Measurements from ENCODE around the gene LMNTD2.

Gene LMNTD2

DNA sequence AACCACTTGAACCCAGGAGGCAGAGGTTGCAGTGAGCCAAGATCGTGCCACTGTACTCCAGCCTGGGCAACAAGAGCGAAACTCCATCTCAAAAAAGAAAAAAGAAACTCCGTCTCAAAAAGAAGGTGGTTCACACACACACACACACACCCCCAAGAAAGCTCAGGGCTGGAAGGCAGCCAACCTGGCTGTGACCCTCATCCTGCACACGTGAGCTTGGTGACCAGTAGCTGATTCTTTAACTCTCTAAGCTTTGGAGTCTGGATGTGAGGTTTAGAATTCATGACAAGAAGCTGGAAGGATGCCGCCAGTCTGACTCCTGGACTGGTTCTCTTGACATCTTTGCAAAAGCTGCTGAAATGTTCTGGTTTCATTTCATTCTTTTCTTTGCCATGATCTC, 51.6 kb downstream of the LMNTD2 start:
- no peak for DNase-seq (ENCODE audit: low spot score)

DNA sequence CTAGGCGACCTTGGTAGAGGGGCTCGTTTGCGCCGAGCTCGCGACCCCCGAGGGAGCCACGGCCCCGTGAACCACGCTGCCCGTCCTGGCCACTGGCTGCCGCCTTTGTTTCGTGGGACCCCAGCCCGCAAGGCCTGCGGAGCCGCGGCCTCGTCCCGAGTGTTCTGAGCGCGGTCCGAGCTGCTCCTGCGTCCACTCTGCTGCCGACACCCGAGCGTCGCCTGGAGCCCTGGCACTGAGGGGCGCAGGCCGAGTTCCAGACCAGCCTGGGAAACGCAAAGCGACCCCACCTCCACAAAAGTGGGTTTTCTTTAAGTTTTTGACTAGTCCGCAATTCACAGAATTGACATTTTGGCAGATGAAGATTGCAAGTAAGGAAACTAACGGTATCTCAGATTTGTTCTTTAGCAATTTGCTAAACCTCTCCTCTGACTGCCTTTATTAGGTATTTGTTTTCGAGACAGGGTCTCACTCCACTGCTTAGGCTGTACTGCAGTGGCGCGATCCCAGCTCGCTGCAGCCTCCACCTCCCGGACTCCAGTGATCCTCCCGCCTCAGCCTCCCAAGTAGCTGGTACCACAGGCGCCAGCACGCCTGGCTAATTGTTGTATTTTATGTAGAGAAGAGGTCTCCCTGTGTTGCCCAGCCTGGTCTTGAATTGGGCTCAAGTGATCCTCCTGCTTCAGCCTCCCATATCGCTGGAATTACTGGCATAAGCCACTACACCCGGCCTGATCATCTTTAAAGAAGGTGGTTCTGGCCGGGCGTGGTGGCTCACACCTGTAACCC, 52.6 kb downstream of the LMNTD2 start:
- no peak for DNase-seq (ENCODE audit: low spot score)

DNA sequence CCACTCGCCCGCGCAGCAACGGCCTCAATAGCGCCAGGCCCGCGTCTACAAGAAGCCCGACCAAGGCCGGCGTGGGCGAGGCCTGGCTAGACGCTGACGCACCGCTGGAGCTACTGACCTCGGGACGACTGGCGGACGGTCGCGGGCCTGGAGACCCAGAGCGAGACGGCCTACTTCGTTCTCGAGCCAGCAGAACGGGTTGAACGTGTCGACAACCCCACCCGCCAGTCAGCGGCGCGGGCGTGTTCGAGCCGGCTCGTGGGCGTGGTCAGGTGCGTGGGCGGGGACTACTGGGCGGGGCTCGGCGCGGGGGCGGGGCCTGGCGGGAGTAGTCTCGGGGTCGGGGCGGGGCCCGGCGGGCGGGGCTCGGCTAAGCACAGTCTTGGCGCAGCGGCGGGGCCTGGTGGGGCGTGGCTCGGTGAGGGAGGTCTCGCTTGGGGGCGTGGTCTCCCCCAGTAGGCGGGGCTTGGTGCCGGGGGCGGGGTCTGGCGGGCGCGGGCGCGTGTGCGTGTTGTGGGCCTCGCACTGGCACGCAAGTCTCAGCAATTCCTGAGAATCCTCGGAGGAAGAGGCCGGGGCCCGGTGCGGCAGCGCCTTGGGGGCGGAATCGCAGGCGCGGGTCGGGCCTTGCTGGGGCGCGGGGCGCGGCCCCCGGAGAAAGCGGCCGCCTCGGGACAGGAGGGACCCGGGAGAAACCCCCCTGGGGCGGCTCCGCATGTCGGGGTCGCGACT, 53.4 kb downstream of the LMNTD2 start, which contains the start of gene RNH1:
TSS of gene RNH1 (minus strand) at position 248 of the 732 bp plus-strand sequence. CDS start 5,080 bp downstream, outside the sequence.
- DNase-seq (ENCODE audit: low spot score) = peak; percentile 100

DNA sequence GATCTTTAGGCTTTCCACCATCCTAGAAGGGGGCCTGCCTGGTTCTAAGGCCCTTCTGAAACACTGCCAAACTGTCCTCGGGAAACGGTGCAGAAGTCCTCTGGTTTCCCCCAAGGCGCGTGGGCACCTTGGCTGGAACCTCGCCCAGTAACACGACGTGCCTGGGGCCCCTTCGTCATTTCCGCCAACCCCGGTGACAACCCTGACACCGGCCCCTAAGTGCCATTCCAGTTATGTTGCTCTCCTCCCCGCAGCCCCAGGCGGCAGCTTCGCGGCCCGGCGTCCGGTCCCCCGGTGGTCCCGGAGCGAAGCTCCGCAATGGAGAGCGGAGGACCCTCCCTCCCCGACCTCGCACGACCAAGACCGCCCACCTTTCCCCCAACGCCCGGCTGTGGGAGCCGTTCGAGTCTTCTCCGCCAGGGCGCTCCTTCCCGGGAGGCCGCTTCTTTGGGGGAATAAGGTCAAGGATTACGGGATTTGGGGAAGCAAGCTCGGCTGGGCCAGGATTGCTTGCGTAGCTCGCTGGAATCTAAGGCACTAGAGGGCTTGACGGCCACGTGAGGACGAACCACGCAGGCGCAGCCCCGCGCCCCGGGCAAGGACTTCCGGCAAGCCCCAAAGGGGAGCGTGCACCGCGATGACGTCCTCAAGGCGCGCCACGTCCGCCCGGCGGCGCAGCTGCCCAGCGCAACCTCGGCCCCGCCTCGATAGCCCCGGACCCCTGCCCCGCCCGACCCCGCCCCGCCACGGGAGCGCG, 54.1 kb downstream of the LMNTD2 start:
- DNase-seq (ENCODE audit: low spot score) = peak; percentile 99

DNA sequence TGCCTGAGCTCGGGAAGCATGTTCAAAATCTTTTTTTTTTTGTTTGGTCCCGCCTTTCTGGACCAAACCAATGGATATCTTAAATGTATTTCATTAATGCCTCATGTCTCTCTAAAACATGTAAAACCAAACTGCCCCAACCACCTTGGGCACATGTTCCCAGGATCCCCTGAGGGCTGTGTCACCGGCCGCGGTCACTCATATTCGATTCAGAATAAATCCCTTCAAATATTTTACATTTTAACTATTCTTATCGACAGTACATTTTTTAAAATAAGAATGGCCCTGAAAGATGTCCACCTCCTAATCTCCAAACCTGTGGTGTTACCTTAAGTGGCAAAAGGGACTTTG, 55.6 kb downstream of the LMNTD2 start:
- no peak for DNase-seq (ENCODE audit: low spot score)
